Myocyte (in vitro differentiated cells): ENCODE results near the gene TEX28. TPM values are rescaled to one million over a fixed set of nuclear protein-coding genes. Genes with fewer than 3 reads are reported as not detected.
A peak's percentile ranks its signal among the peaks of the same experiment; 100 is the strongest.
"Not testable (repeated sequence)": the region's sequence is repeated elsewhere in the genome, so short reads cannot be mapped to it uniquely, and the experiment has no call there.

Experiments
- DNase-seq: peaks from one replicate; pipeline ENCODE4 v3.0.0-alpha.2; 2012; ENCODE audit warnings: low read depth
- total RNA-seq: library from RNA; depleted of rRNA; stranded (reverse); fragments of >200 nt; gene quantifications from 2 replicates; pipeline ENCODE4 v1.2.3, GENCODE V29; 2014

TEX28 gene
- total RNA-seq, 1 donor from 2014 or later: not detected

DNA sequence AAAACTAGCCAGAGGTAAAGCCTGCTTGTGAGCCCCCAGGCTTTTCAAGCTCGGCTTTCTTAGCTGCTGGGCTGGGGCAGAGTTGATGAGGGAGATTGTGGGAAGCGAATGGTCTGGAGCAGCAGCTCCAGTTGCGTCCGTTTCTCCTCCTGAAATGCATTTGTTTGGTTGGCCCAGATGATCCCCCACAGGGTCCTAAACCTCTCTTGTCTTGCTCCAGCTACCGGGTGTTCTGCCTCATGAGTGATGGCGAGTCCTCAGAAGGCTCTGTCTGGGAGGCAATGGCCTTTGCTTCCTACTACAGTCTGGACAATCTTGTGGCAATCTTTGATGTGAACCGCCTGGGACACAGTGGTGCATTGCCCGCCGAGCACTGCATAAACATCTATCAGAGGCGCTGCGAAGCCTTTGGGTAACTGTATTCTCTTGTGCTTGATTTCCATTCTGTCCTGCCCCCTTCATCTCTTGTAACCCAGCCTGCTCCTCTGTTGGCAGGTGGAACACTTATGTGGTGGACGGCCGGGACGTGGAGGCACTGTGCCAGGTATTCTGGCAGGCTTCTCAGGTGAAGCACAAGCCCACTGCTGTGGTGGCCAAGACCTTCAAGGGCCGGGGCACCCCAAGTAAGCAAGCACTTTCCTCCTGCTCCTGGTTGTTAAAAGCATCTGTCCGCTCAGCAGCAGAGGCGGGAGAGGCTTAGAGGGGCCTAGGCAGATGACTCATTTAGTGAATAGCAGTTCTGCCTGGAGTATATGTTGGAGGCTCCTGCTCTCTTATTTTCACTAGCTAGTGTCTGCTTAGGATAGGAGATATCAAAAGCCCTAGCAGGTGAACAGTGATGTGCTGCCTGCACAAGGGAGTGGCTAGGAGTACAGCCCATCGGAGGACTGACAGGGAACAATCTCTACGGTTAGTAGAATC lies 16.0 kb upstream of the TEX28 start:
- DNase-seq: no peak

DNA sequence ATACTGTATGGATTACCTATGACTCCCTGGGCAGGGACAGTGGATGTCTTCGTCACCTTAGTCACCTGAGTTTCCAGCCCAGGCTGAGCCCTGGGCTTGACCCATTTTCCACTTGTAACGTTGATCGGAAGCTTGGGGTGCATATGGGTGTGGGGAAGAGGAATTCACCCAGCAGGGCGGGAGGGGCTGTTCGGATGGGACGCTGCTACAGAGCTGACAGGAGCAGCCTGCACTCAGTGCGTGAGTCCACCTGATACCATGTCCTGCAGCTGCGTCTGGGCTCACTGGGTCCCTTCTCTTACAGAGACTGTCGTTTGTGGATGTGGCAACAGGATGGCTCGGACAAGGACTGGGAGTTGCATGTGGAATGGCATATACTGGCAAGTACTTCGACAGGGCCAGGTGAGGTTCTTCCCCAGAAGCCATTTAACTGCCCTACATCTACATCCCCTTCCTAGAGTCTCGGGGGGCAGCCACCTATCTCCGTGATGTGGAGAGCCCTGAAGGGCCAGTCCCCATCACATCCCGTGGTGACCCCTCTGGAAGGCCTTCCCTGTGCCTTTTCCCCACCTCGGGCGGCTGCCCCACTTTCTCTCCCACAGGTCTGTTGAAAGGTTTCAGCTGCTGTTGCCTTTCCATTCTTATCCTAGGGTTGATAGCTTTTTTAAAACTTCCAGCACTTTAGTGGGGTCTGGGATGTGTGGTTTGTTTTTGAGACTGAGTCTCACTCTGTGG lies 14.3 kb upstream of the TEX28 start:
- DNase-seq: no peak

DNA sequence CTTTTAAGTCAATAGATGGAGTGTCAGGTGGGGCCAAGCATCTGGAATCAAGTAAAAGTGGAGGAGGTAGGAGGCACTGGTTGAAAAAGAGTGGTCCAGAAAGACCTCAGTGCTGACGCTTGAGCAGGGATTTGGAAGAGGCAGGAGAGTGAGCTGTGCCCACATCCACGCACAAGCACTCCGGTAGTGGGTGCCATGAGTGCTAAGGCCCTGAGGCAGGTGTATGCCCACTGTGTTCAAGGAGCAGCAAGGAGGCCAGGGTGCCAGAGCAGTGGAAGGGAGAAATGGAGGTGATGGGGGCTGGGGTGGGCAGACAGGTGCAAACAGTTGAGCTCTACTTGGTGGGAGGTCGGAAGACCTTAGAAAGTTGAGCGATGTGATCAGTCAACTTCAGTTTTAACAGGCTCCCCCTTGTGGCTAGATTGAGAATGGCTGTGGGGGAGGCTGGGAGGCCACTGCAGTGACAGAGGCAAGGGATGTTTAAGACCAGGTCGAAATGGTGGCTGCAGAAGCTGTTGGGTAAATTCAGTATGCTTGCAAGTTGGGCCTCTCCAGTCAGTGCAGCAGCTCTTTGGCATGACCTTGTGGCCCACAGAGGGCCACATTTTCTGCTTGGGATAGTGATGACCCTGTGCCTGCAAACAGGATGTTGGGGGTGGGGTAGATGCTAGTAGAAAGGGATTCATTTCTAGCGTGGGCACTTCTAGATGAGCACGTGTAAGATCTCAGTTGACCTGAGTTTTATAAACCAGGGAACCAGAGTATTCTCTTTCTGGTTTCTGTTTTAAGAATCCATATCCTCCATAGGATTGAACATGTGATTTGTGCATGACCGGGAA lies 13.4 kb upstream of the TEX28 start:
- peak; percentile 47 for DNase-seq

DNA sequence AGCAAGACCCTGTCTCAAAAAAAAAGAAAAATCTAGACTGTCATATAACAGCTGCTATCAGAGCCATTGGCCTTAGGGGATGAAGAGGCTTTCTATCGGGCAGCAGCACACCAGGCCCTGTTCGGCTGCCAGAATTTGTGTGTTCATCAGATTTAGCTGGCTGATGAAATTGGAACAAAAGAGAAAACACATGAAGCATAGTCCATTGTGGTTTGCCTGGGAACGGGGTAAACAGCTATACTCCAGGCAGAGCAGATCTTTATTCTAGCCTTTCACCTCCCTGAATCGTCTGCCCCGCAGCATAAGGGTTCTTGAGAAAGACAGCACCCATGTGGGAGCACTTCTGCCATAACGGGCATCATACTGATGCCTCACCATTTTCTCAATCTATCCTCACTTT lies 12.3 kb upstream of the TEX28 start:
- no peak for DNase-seq

DNA sequence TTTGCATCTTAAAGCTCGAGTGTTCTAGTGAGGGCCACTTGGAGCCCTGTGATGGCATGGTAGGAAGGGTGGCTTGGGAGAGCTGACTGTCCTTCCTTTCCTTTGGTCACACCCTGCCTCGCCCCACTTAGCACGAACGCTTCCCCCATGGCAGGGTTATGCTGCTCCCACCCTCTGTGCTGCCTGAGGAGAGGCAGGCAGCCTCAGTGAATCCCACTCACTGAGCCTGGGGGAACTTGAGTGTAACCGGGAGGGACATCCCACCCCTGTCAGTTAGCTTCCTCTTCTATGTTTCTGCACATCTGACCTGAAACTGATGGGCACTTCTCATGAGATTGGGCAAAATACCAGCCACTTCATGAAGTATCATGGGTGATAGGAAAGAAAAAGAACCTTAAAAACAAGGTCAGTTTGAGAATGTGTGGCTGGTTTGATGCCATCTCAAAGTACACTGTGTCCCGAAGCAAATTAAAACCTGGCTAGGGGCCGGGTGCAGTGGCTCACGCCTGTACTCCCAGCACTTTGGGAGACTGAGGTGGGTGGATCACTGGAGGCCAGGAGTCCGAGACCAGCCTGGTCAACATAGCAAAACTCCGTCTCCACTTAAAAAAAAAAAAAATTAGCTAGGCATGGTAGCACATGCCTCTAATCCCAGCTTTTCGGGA lies 10.7 kb upstream of the TEX28 start:
- no peak for DNase-seq

DNA sequence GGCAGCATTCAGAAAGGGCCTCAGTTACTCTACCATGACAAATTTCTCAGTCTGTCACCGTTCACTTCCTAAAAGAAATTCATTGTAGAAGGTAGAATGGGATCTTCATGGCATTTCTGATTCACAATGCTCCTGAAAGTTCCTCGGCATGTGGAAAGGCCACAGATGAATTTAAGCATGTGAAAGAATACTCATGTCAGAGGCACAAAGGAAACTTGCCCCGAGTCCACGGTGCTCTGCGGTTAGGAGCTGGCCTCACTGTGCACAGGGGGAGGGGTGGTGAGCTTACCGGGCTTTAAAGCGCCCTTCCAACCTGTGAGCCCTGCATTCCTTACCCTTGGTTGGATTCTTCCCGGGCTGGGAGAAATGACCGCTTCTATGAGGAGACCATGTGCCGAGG lies 9.9 kb upstream of the TEX28 start:
- DNase-seq: no peak

DNA sequence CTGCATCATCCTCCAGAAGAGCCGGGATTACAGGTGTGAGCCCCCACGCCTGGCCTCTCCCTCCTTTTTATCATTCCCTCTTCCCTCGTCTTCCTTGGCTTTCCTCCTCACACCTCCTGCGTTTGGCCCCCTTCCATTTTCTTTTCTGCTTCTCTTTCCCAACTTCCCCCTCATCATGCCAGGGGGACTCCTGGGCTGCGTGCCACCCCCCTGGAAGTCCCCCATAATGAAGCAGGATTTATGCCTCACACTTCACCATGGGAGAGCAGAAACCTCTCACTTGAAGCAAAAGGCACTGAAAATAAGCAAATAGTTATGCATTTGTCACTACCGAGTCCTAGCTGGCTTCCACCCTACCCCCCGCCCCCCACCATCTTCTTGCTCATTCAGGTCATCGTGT lies 8.6 kb upstream of the TEX28 start:
- no peak for DNase-seq

DNA sequence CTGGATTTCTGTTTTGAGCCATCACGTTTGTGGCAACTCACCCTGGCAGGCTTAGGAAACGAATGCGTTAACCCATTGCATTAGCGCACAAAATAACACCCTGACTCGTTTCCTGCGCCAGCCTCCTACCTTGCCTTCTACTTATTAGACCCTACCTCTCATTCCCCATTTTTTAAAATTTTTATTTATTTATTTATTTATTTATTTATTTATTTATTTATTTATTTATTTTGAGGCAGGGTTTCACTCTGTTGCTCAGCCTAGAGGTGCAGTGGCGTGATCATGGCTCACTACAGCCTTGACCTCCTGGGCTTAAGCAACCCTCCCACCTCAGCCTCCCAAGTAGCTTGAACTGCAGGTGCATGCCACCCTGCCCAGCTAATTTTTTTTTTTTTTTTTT lies 8.1 kb upstream of the TEX28 start:
- not testable (repeated sequence) for DNase-seq

DNA sequence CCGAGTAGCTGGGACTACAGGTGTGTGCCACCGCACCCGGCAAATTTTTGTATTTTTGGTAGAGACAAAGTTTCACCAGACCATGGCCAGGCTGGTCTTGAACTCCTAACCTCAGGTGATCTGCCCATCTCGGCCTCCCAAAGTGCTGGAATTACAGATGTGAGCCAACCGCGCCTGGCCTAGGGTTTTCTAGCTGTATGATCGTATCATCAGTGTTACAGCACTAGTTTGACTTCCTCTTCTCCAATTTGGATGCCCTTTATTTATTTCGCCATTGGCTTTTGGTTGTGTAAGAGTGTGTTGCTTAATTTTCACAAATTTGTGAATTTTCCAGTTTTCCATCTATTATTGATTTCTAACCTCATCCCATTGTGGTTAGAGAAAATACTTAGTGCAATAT lies 5.9 kb upstream of the TEX28 start:
- DNase-seq: no peak

DNA sequence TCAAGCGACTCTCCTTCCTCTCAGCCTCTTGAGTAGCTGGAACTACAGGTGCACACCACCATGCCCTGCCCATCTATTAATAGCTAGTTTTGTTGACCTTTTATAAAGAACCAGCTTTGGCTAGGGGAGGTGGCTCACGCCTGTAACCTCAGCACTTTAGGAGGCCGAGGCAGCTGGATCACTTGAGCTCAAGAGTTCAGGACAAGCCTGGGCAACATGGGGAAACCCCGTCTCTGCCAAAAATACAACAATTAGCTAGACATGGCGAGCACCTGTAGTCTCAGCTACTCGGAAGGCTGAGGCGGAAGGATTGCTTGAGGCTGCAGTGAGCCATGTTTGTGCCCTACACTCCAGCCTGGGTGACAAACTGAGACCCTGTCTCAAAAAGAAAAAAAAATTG lies 3.4 kb upstream of the TEX28 start:
- DNase-seq: no peak

DNA sequence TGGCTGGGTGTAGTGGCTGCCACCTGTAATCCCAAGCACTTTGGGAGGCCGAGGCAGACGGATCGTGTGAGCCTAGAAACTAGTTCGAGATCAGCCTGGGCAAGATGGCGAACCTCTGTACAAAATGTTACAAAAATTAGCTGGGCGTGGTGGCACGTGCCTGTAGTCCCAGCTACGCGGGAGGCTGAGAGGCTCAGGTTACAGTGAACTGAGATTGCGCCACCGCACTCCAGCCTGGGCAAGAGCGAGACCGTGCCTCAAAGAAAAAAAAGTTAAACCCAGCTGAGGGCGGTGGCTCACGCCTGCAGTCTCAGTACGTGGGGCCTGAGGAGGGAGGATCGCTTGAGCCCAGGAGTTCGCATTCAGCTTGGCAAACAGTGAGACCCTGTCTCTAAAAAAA lies 1.8 kb upstream of the TEX28 start:
- no peak for DNase-seq

DNA sequence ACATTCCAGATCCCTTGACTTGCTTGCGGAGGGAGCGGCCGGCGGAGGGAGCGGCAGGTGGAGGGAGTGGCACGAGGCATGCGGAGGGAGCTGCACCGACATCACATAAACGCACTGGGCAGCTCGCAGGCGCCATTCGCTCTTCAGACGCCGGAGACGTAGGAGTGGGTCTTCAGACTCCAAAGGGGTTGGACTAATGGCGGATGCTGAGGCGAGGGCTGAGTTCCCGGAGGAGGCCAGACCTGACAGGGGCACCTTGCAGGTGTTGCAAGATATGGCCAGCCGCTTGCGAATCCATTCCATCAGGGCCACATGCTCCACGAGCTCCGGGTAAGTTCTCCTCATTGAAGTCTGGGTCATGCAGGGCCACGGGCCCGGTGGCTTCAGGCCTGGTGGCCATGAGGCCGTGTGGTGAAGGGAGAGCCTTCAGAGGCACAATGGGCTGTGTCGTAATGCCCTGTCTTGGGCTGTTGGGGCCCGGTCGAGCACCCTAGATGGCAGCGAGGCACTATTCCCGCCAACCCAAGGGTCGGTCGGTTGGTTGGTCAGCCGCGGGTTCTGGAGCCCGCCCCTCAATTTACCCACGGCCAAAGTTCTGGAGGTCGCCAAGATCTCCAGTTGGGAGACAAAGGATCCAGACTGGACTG lies 863 bp upstream of the TEX28 start, which contains the start of gene TKTL1:
Gene TKTL1, plus strand, starts transcription at position 132 of the 647 bp plus-strand sequence. Its CDS starts 65 bp downstream, at position 197.
- DNase-seq: no peak

DNA sequence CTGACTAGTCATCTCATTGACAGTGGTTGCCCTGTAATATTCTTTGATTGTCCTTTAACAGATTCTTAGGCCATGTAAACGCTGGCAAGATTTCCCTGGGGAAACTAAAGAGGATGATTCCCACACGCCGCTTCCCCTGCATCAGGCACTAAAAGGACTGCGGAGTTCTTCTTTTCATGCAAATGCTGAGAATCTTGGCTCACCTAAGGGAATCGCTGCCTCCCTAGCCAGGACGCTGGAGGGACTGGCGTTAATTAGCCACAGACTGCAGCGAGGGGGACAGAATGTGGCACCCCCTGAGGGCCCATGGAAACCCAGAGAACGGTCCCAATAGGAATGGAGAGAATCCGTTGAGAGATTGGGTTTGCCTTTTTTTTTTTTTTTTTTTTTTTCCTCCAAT lies 8.5 kb downstream of the TEX28 start:
- DNase-seq: not testable (repeated sequence)

DNA sequence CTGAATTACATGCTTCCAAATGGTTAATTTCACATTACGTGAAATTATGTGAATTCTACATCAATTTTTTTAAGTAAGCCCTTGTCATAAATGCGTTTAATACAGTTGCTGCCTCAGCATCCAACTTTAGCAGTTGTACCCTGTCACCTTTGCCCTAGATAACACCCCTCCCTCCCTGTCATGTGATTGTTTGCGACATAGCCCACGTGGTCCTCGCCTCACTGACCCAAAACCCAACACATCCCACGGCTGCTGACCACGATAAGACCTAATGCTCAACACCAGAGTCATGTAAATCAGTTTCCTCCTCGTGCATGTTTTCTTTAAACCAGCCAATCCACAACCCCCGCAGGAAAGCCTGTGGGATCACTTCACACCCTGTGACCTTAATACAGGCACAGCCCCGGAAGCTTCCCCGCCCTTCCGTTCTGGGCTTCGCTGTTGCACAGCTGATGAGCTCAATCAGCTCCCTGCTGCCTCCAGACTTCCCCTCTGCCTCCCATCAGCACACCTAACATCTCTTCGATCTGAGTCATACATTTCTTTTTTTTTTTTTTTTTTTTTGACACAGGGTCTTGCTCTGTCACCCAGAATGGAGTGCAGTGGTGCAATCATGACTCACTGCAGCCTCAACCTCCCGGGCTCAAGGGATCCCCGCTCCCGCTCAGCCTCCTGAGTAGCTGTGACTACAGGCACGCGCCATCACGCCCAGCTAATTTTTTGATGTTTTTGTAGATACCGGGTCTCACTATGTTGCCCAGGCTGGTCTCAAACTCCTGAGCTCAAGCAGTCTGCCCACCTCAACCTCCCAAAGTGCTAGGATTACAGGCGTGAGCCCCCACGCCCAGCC lies 10.2 kb downstream of the TEX28 start:
- not testable (repeated sequence) for DNase-seq

DNA sequence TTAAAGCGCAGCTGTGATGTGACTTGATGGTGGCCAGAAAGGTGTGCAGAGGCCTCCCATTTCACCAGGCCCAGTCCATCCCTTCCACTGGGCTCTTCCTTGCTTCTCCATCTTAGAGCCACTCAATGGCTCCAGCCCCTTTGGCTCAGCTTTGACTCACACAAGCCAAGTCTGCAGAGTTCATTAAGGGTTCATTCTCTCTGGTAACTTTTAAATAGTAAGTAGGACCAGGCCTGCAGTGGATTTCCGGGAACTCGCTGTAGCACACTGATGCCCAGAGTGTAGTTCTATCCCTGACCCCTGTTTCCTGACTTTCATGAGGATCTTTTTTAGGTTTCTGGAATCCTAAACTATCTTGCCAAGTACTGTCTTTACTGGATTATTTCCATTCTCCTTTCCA lies 25.7 kb downstream of the TEX28 start:
- not testable (repeated sequence) for DNase-seq

DNA sequence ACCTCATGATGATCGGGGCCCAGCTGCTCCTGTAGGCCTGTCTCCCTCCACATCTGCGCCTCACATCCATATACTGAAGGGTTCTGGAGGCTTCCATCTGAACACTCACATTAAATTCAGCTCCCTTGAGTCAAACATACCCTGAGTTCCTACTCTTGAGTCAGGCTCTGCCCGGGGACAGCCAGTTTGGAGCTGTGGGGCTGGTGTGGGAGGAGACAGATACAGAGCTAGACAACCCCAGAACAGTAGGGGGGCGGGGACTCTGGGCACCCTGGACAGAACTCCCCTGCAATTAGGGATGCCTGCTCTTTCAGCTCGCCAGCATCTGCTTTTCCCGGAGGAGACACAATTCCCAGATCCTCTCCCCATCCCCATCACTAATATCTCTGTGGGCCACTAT lies 31.9 kb downstream of the TEX28 start:
- not testable (repeated sequence) for DNase-seq

DNA sequence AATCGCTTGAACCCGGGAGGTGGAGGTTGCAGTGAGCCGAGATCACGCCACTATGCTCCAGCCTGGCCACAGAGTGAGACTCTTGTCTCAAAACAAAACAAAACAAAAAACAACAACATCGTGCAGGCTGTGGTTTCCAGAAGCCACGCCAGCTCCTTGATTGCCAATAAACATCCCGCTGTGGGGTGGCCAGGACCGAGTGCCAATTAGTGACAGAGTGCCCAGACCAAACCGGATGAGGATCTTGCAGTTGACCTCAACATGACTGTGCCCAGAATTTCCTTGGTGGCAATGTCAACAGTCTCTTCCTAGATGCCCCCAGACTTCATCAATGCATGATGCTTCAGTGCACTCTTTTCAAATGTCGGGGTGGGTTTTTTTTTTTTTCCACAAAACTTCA lies 36.2 kb downstream of the TEX28 start:
- not testable (repeated sequence) for DNase-seq

DNA sequence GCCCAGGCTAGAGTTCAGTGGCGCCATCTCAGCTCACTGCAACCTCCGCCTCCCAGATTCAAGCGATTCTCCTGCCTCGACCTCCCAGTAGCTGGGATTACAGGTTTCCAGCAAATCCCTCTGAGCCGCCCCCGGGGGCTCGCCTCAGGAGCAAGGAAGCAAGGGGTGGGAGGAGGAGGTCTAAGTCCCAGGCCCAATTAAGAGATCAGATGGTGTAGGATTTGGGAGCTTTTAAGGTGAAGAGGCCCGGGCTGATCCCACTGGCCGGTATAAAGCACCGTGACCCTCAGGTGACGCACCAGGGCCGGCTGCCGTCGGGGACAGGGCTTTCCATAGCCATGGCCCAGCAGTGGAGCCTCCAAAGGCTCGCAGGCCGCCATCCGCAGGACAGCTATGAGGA lies 37.6 kb downstream of the TEX28 start, which contains the start of gene OPN1MW3:
Gene OPN1MW3, plus strand, starts transcription at position 301 of the 400 bp plus-strand sequence. Its CDS starts 38 bp downstream, at position 339.
- DNase-seq: not testable (repeated sequence)

DNA sequence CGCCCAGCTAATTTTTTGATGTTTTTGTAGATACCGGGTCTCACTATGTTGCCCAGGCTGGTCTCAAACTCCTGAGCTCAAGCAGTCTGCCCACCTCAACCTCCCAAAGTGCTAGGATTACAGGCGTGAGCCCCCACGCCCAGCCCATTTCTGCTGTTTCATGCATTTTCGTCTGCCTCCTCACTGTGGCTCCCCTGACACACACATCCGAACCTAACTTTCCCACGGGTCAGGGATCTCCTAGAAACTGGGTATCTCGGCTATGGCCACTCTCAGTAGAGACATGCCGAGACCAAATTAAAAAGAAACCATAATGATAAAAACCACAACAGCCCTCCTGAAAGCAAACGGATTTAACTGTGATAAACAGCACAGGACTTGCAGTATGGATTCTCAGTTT lies 46.8 kb downstream of the TEX28 start:
- not testable (repeated sequence) for DNase-seq
